Stimulated activated CD8-positive, alpha-beta memory T cell treated with anti-CD3 and anti-CD28 coated beads, Interleukin-7, amount 100 ng/mL, for 4 hours (primary cell): Measurements from ENCODE around the gene STARD8.
"Not testable (repeated sequence)": the region's sequence is repeated elsewhere in the genome, so short reads cannot be mapped to it uniquely, and the experiment has no call there.

Experiments used
- DNase-seq, 2 donors: peaks; one replicate each; pipeline ENCODE4 v3.0.0-alpha.2; 2020; ENCODE audit warnings: low read depth in 2 of 2

Gene STARD8

DNA sequence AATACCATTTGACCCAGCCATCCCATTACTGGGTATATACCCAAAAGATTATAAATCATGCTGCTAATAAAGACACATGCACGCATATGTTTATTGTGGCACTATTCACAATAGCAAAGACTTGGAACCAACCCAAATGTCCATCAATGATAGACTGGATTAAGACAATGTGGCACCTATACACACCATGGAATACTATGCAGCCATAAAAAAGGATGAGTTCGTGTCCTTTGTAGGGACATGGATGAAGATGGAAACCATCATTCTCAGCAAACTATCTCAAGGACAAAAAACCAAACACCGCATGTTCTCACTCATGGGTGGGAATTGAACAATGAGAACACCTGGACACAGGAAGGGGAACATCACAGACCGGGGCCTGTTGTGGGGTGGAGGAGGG is 9.0 kb downstream of the STARD8 start:
- DNase-seq: not testable (repeated sequence)

DNA sequence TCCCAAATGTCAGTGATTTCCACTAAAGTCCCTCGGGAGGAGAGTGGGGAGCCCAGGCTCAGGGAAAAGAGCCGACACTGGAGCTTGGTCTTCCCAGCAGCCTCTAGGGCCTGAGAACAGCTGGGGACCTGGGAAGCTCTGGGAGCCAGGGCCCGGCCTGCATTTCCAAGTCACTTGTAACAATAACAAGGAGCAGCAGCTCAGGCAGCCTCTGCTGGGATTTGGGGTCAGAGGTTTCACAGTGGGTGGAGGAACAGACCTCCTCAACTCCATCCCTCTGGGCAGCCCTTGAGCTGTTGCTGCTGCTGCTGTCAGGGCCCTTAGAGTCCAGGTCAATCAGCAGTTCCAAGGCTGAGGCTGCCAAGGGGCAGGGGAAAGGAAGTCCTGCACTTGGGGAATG is 11.1 kb downstream of the STARD8 start:
- DNase-seq: no peak

DNA sequence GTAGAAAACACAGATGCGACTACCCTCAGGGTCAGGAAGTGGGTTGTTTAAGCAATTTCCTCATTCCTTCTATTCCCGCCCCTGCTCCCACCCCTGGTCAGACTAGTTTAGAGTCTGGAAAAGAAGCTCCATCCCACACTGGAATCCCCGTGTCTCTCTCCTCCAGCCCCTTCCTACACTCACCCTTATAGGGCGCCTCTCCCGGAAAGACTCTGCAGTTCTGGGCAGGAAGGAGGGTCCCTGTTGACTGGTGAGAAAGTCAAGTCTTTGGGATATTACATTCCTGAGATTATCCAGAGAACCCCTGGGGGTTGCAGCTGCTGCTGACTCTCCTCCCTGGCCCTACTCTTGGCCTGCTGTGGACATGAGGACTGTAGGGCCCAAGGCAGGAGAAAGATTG is 11.9 kb downstream of the STARD8 start:
- DNase-seq: no peak

DNA sequence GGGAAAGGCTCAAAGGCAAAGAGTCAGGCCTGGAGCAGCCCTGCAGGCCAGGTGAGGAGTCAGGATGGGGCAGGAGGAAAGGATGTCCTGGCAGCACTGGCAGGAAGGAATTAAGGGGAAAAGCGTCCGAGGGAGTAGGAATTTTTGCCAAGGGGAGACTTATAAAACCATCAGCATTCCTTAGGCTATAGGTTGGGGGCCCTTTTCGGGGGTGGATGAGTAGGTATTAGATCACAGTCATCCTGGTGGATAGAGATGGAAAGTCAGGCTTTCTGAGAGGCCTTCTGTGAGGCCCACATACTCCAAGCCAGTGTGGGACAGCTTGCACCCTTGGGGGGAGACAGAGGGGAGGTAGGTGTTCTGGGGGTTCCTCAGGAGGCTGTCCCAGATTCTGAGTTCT is 12.3 kb downstream of the STARD8 start:
- DNase-seq: no peak

DNA sequence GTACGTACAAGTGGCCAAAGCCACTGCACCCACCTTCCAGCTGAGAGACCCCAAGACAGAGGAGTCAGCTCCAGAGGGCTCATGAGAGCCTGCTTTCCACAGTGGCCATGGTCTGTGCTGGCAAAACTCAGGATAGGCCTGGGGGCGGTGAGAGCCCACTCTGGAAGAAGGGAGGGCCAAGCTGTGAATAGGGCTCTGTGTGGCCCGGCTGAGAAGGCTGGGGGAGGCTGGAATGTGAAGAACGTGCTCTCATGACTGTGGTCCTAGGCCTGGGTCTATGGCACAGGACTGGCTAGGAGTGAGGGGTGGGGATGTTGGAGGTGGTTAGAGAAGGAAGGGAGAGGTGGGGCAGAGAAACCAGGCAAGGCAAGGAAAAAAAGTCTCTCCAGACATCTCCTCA is 13.3 kb downstream of the STARD8 start:
- DNase-seq: no peak

DNA sequence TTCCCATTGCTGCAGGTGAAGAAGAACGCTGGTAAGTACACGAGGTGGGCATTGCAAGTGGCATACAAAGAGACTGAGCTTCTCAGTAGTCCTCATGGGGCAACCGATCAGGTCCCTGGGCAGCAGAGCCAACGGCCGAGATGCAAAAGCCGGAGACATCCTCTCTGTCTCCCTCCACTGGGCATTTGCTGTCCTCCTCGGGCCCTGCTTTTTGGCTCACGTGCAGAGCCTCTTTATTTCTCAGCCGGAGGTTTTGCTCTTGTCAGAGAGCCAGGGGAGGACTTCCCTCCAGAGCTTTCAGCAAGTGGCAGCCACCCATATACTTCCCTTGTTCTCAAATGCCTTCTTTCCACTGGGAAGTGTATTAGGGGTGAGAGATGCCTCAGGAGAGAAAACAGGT is 18.0 kb downstream of the STARD8 start:
- no peak for DNase-seq

DNA sequence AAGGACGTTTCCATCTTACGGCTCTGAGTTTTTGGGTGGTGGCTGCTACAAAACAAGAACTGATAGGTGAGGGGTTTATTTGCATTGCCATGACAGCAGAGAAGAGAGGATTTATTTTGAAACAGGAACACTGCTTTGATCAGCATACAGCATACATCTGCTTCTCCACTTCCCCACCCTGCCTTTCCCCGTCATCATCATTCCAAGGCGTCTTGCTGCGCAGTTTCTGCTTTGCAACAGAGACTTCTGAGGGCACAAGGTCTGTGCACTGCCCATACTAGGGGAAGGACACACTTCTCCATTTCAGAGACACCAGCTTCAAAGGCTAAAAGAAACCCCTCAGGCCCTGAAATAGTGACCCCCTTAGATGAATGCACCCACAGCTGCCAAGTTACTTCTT is 19.1 kb downstream of the STARD8 start:
- DNase-seq: no peak

DNA sequence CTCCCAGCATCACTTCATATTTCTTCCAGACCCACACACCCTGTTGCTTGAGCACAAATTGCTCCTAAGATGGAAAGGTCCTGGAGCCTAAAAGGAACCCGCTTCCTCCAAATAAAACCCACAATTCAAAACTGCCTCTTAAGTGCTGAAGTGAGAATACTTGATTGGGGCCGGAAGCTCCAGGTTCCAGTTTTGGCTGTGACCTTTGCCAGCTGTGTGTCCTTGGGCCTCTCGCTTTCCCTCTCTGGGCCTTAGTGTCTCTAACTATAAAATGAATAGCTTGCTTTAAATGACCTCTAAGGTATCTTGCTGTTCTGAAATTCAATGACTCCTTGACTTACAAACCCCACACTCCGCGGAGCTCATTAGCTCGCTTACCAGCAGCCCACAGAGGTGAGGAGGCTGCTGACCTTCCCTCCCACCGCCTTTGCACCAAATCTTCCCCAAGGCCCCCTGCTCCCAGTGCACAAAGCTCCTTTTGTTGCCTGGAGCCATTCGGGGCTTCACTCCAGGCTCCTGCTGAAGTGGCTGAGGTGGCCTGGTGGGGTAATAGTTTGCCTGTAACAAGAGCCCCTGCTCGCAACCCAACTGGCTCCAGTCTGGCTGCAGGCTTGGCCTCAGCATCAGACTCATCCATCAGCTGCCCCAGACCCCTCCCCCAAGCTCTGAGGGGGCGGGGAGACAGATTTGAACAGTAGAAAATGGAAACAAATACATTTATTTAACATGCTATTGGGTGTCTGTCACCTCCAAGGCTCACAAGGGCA is 21.8 kb downstream of the STARD8 start:
- no peak for DNase-seq

DNA sequence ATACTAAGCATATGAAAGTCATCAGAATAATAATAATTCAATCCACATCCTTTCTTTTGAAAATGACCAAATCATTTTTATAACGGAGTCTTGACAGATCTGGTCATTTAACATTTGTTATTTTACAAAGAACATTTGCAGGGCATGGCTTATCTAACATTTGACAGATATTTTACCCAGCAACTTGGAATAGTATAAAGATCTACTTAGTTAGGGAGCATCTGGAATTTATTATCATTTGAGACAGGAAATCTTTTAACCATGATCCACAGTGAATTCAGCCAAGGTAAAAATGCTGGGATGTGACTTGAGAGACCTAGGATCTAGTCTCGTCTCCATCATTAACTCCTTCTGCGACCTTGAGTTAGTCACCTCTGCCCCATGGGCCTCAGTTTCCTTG is 22.4 kb downstream of the STARD8 start:
- DNase-seq: no peak

DNA sequence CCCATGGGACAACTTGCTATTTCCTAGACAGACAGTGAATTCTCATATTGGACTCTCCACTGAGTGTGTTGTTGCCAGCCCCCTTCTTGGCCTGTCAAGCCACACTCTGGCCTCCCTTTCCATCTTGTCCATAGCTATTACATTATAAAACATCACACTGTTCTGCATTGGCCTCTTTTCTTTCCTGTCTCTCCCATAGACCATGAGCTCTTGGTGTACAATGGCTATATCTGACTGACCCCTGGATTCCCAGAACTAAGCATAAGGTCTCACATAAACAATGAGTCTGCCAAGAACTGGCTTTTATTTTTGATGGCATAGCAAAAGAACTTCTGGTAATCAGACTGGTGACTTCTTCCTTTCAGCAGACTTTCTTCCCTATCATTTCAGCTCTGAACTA is 23.8 kb downstream of the STARD8 start:
- no peak for DNase-seq

DNA sequence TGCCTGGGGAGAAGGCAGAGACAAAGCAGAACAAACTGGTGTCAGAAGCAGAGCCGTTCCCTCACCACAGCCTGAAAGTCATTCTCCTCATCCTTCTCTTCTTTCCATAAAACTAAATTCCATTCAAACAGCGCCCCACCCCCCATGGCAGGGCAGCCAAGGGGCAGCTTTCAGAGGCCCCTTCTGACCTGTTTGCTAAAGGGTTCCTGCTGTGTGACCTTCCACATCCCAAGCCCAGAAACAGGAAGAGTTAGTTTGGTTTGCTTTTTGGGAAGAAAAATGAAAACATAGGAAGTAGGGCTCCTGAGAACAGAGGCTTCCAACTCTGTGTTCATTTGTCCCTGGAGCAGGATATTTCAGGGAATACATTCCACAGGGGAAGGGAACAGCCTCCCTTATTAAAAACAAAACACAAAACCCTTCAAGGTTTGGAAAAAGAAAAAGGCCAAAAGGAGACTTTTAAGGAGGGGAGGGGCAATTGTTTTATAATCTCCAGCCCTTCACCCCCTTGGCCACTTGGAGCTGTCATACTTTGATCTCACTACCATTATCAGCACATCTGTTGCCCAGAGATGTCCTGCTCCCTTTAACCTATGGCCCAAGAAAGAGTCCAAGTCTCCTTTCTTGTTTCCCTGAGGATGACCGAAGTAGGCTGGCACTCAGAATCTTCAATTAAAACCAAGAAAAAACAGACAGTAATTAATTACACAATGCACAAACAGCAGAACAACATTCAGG is 25.3 kb downstream of the STARD8 start:
- no peak for DNase-seq

DNA sequence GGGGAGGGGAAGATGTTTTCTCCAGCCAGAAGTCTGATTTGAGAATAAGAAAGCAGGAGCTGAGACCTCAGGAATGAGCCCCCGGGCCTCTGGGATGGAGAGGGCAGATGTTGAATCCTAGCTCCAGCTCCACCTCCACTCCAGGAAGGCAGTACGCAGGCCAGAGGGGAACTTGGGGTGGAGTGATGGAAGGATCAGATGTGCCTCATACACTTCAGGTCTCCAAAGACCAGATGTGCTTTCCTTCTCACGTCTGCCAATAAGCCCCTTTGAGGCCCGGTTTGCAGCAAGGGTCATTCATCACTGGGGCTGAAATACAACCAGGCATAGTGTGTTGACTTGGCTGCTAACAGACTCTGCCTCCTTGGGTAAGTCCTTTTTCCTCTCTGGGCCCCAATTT is 28.1 kb downstream of the STARD8 start:
- DNase-seq: no peak

DNA sequence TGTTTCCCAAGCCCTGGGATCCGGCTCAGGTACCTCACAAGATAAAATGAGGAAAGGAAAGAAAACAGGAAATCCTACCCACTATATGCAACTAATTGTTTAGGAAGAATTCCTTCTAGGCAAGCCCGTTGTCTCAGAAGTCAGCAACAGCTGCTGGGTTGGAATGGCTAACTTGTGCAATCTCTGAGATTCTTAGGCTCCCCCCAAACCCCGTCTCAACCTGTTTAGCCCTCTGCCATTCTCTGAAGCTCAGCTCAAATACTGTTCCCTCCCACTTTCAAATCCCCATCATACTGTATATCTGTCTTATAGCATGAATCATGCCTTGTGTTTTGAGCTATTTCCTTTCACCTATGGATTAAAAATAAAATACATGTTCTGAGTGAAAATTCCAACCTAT is 28.9 kb downstream of the STARD8 start:
- DNase-seq: no peak

DNA sequence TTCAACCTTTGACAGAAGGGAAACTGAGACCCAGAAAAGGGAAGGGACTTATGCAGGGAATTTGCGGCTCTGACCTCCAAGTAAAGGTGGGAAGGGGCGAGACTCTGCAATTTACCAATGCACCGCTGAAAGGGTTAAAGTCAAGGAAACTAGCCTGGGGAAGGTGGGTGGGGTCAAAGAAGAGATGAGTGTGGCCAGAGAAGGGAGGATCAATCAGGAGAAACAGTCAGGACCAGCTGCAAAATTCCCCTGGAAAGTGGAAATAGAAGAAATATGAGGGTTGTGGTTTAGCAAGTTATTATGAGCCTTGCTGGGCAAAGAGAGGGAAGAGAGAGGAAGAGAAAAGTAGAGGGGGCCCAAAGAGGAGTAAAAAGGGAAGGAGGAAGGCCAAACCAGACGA is 30.5 kb downstream of the STARD8 start:
- DNase-seq: no peak

DNA sequence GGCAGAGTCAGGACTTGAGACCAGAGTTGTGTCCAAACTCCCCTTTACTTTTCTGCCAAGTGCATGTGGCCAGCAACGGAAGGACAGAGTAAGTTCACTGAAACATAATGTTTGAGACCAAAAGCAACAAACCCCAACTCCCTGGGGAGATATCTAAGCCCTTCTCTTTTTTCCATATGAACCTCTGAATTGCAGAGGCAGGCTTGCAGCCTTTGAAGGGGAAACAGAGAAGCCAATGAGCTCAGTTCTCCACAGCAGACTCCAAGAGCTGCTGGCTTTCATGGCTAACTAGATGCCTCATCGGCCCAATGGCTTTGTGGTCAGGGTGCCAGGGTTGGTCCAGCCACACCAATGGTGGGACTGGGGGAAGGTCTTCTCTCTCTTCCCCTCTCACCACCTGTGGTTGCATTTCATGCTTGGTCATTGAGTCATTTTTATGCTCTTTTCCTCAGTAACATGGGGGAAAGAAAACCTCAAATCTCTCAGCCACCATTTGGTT is 34.0 kb downstream of the STARD8 start:
- no peak for DNase-seq

DNA sequence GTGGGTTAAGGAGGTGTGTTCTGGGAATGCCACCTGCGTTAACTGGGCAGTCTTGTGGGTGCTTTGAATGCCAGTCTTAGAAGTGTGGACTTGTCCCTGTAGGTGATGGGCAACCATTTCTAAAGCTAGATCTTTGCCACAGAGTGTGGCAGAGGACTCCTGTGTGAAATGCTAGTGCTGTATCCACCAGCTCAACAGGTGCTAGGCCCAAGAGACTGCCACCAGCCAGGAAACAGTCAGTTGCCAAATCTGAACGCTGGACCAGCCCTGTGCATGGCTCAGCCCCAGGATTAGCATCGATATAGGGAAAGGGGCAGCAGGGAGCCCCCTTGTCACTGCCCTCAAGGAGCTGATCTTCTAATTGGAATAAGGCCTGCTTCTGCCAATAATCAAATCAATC is 35.3 kb downstream of the STARD8 start:
- DNase-seq: no peak

DNA sequence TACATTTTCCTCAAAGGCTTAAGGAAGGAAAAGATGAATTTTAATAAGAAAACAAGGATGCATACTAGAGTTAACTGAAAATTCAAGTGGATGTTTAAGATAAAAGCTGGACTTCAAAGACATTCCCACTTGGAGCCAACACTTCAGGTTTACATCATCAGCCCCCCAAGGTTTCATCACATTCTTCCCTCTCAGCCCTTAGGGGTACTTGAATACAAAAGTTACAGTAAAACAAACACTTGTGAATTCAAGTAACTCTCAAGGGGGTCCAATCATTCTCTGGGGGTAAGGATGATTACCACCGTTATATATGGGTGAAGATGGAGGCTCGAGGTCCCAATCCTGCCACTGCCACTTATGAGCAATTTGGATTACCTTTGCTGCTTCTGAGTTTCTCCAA is 36.1 kb downstream of the STARD8 start:
- no peak for DNase-seq

DNA sequence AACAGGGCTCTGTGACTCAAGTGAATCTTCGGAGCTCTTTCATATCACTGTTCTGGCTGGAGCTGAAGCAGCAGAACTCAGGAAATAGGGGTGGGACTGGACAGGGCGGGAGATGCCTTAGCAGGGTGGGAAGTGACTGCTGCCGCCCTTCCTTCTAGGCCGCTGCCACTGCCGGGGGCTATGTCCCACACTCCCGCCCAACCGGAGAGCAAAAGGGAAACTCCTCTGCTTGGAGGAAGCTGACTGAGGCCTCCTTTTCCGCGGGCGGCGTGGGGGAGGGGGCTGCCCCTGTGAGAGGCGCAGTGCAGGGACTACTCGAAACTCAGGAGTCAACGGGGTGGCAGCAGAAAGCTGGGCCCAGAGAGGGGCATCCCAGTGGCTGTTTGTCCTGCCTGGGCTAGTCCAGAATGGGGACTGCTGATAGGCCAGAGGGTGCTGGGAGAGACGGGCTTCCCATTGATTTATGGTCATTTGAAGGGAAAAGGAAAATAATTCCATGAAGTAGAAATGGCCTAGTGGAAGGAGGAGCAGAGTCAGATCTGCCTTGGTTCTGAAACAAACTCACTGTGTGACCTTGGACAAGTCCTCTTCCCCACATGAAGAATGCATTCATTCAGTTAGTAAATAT is 36.9 kb downstream of the STARD8 start:
- no peak for DNase-seq

DNA sequence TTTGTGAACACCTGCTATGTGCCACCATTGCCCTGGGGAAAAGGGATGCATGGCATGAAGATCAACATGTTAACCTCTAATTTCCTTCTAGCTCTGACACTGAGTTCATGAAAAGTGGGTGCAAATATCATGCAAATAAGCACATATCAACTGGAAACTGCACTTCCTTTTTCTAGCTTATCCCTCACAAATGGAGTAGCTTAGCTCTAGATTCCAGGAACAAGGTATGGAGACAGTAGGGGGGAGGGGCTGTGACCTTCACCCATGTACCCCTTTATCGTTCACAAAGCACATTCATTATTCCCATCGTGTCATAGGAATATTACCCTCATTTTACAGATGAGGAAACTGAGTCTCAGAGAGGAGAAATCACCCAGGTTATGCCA is 37.4 kb downstream of the STARD8 start:
- DNase-seq: no peak

DNA sequence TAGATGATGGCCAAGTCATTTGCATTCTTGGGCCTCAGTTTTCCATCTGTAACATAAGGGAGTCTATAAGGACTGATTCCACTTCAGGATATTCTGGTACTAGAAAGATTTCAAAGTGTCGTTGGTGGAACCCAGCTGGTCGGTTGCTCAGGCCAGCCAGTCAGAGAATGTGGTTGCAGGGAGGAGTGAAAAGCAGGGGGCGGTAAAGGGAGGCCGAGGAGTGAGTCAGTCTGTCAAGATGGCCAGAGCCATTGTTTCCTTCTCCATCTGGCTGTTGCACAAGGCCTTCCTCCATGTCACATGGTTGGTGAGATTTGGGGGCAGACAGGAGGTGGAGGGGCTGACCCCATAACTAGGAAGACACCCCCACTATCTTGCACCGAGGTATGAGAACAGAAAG is 38.2 kb downstream of the STARD8 start:
- DNase-seq: no peak

DNA sequence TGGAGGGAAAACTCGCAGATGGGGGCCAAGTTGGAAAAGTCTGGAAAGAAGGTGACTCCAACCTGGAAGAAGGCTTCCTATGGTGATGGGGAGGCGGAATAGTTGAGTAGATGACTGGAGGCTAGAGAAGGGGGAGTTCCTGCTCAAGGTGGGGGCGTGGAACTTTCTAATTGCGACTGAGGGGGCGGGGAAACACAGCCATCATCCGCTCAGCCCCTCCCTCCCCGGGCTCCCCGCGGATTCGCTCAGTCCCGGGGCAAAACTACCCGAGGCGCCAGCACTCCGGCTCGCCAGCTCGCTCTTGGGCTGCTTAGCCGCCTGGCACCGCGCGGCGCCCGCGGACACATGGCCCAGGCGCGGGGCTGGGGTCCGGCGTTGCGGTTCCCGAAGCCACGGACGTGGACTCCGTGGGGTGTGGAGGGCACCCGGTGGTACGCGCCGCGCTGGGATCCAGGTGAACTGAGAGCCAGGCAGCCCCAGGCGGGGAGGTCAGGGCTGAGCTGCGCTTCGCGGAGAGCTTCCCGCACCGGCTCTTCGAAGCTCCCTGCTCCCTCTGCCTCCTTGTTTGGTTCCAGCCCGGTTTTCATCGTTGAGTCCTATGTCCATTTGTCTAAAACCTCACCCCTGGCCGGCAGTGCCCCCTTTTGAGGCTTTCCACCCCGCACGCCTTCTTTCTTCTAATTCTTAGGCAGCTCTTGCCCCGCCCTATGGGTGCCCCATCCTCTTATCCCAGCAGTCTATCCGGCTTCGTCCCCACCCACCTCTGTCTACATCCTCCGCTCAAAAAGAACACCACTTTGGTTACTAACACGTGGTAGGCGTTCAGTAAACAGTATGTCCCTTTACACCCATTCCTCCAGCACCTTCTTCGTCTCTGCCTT is 38.9 kb downstream of the STARD8 start:
- no peak for DNase-seq

DNA sequence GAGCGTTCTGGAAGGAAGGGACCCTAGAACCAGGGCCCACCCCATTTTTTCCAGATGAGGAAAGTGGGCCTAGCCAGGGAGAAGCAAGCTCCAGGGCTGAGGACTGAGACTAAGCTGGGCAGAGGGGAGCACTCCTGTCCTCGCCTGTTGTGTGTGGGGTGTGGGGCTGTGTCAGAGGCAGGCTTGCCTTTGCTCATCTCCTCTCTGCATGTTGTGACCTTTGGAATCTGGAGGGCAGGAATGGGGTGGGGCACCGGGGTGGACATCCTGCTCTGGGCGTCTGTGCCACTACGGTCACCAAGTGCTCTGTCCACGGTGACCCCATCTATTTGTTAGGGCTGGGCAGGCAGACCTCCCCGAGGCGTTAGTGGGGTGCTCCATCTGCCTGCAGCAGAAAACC is 41.5 kb downstream of the STARD8 start:
- DNase-seq: not testable (repeated sequence)
